K562 (cell line): ENCODE data around the gene MIDN. TPM values are rescaled to one million over a fixed set of nuclear protein-coding genes. Genes with fewer than 3 reads are reported as not detected.
A peak's percentile ranks its signal among the peaks of the same experiment; 100 is the strongest.

Experiments used
- FOSL1 ChIP-seq: fragments of 200-800 bp; sonication (Bioruptor generic); conservative IDR thresholded peaks from 2 replicates; pipeline ENCODE4 v1.6.1; 2016; ENCODE audit warnings: missing genetic modification characterization, missing compliant biosample characterization
- MBD2 ChIP-seq: sonication (generic); IDR thresholded peaks from 2 replicates; pipeline ENCODE4 v1.6.1; 2016; ENCODE audit warnings: low read depth, borderline replicate concordance
- MEF2A ChIP-seq: IDR thresholded peaks from 2 replicates; pipeline ENCODE4 v1.6.1; 2011; ENCODE audit warnings: low read depth, mild to moderate bottlenecking, low read length, moderate library complexity; ENCODE audit not compliant: control insufficient read depth
- ZNF224 ChIP-seq: sonication (generic); formaldehyde crosslinking; IDR thresholded peaks from 2 replicates; pipeline ENCODE4 v1.8.0; 2022; ENCODE audit warnings: mild to moderate bottlenecking, missing genetic modification reagents
- polyA plus RNA-seq, 8 experiments: library from polyadenylated mRNA; depleted of rRNA in 4 of 8; stranded (reverse) in 5 of 8; unstranded in 3 of 8; fragments of >200 nt; fragmentation: Nextera tagmentation in 2 of 8; fragmentation: Illumina TruSeq in 1 of 8; extraction: Ambion mirVana in 2 of 8; extraction: Trizol in 1 of 8; gene quantifications; 2 replicates each; pipeline versions ENCODE4 v1.2.1 to v1.2.3, GENCODE V29; 2011 to 2014; ENCODE audit warnings: inconsistent platforms in 1 of 8, missing spikeins in 1 of 8
- total RNA-seq, 7 experiments: library from RNA; depleted of rRNA in 6 of 7; stranded (reverse); fragments of >200 nt in 6 of 7; fragmentation: Illumina TruSeq in 2 of 7; extraction: Trizol in 2 of 7; gene quantifications; 2 replicates each; pipeline versions ENCODE4 v1.2.1 to v1.2.3, GENCODE V29; 2011 to 2021; ENCODE audit warnings: low replicate concordance in 1 of 7
- TF ChIP-seq, protein P1 (sequence below): fragments of 450-650 bp; IDR thresholded peaks from 2 replicates; pipeline ENCODE4 v1.6.1; 2016; ENCODE audit warnings: low read depth
- TF ChIP-seq, protein P2 (sequence below): fragments of 450-650 bp; formaldehyde crosslinking; IDR thresholded peaks from 2 replicates; pipeline ENCODE4 v1.4.0; 2022; ENCODE audit warnings: missing genetic modification characterization
- TF ChIP-seq, protein P3 (sequence below): fragments of 200-800 bp; sonication (Bioruptor generic); IDR thresholded peaks from 2 replicates; pipeline ENCODE4 v1.6.1; 2017; ENCODE audit warnings: missing genetic modification characterization, missing compliant biosample characterization

MIDN gene
- total and polyA plus RNA-seq, 9 of the 15 experiments (the other 6 are each of a cell fraction or from before 2014, with no cell fraction given) = 0.17 to 120 (median 10.1) TPM

DNA sequence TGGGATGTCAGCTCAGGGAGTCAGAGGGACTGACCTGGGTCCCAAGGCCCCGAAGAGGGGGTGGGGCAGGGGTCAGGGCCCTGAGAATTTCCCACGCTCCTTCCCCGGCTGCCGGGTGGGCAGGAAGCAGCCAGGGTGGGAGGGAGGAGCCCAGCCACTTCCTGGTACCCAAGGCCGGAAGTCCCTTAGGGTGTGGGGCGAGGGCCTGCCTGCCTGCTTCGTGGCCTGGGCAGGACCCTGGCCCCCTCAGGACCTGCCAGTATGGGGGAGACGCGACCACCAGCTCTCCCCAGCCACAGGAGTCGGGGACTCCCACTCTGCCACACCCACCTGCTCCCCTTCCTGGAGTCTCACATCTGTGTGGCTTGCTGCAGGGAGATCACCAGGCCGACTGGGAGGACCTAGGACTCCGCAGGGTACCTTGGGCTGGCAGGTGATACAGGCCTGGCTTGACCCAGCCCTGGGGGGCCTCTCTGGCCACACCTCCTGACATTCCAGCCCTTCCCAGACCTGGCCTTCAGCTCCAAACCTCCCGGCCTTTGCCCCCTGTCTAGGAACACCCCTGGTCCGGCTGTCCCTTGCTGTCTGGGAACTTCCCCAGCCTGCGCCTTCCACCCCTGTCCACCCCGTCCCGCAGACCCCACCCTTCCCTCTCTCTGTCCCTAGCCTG is 11.0 kb downstream of the MIDN start (continued):
- TF ChIP-seq, protein P1, sequence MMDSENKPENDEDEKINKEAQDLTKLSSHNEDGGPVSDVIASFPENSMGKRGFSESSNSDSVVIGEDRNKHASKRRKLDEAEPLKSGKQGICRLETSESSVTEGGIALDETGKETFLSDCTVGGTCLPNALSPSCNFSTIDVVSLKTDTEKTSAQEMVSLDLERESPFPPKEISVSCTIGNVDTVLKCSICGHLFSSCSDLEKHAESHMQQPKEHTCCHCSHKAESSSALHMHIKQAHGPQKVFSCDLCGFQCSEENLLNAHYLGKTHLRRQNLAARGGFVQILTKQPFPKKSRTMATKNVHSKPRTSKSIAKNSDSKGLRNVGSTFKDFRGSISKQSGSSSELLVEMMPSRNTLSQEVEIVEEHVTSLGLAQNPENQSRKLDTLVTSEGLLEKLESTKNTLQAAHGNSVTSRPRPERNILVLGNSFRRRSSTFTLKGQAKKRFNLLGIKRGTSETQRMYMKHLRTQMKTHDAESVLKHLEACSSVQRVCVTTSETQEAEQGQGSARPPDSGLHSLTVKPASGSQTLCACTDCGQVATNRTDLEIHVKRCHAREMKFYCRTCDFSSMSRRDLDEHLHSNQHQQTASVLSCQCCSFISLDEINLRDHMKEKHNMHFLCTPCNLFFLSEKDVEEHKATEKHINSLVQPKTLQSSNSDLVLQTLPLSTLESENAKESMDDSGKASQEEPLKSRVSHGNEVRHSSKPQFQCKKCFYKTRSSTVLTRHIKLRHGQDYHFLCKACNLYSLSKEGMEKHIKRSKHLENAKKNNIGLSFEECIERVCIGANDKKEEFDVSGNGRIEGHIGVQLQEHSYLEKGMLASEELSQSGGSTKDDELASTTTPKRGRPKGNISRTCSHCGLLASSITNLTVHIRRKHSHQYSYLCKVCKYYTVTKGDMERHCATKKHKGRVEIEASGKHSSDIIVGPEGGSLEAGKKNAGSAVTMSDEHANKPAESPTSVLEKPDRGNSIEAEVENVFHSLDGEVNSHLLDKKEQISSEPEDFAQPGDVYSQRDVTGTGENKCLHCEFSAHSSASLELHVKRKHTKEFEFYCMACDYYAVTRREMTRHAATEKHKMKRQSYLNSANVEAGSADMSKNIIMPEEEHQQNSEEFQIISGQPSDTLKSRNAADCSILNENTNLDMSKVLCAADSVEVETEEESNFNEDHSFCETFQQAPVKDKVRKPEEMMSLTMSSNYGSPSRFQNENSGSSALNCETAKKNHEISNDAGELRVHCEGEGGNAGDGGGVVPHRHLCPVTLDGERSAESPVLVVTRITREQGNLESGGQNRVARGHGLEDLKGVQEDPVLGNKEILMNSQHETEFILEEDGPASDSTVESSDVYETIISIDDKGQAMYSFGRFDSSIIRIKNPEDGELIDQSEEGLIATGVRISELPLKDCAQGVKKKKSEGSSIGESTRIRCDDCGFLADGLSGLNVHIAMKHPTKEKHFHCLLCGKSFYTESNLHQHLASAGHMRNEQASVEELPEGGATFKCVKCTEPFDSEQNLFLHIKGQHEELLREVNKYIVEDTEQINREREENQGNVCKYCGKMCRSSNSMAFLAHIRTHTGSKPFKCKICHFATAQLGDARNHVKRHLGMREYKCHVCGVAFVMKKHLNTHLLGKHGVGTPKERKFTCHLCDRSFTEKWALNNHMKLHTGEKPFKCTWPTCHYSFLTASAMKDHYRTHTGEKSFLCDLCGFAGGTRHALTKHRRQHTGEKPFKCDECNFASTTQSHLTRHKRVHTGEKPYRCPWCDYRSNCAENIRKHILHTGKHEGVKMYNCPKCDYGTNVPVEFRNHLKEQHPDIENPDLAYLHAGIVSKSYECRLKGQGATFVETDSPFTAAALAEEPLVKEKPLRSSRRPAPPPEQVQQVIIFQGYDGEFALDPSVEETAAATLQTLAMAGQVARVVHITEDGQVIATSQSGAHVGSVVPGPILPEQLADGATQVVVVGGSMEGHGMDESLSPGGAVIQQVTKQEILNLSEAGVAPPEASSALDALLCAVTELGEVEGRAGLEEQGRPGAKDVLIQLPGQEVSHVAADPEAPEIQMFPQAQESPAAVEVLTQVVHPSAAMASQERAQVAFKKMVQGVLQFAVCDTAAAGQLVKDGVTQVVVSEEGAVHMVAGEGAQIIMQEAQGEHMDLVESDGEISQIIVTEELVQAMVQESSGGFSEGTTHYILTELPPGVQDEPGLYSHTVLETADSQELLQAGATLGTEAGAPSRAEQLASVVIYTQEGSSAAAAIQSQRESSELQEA = no peak
- TF ChIP-seq ZNF224 (CRISPR knock-in tag) (no peak), FOSL1 (tag) (no peak), MEF2A (no peak), MBD2 (peak; percentile 21; the same call in 1 of the 2 replicates)
- TF ChIP-seq, protein P2, sequence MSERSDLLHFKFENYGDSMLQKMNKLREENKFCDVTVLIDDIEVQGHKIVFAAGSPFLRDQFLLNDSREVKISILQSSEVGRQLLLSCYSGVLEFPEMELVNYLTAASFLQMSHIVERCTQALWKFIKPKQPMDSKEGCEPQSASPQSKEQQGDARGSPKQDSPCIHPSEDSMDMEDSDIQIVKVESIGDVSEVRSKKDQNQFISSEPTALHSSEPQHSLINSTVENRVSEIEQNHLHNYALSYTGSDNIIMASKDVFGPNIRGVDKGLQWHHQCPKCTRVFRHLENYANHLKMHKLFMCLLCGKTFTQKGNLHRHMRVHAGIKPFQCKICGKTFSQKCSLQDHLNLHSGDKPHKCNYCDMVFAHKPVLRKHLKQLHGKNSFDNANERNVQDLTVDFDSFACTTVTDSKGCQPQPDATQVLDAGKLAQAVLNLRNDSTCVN (CRISPR knock-in tag) = peak; percentile 21; the same call in 1 of the 2 replicates
- TF ChIP-seq, protein P3, sequence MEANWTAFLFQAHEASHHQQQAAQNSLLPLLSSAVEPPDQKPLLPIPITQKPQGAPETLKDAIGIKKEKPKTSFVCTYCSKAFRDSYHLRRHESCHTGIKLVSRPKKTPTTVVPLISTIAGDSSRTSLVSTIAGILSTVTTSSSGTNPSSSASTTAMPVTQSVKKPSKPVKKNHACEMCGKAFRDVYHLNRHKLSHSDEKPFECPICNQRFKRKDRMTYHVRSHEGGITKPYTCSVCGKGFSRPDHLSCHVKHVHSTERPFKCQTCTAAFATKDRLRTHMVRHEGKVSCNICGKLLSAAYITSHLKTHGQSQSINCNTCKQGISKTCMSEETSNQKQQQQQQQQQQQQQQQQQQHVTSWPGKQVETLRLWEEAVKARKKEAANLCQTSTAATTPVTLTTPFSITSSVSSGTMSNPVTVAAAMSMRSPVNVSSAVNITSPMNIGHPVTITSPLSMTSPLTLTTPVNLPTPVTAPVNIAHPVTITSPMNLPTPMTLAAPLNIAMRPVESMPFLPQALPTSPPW (CRISPR knock-in tag) = peak; percentile 64
